Amygdala (tissue), 56 donors: ENCODE measurements around the gene OLIG1.

Experiments used
- DNase-seq, 56 donors: peaks; one replicate each; lab custom pipeline; 2025; lab: John Stamatoyannopoulos, UW

Gene OLIG1

GRCh38 chr21:33080776-33081175 lies 10.8 kb downstream of the OLIG1 start:
- DNase-seq = no peak

GRCh38 chr21:33088384-33088783 lies 18.4 kb downstream of the OLIG1 start:
- DNase-seq = peak in 1 of 56 donors; percentile 24

GRCh38 chr21:33089395-33090119 lies 19.6 kb downstream of the OLIG1 start:
- DNase-seq = peak in 1 of 56 donors; percentile 54

GRCh38 chr21:33096426-33096825 lies 26.5 kb downstream of the OLIG1 start:
- DNase-seq = no peak

- no peak for DNase-seq
Measured at GRCh38 chr21:33099131-33099530, 29.2 kb downstream of the OLIG1 start.

GRCh38 chr21:33101300-33101911 lies 31.5 kb downstream of the OLIG1 start:
- no peak for DNase-seq

- no peak for DNase-seq
Measured at GRCh38 chr21:33105088-33105487, 35.1 kb downstream of the OLIG1 start.

GRCh38 chr21:33108228-33108627 lies 38.3 kb downstream of the OLIG1 start:
- no peak for DNase-seq

- peak in 6 of 56 donors; percentile 8 to 44 (median 16) for DNase-seq
Measured at GRCh38 chr21:33109574-33110339, 39.8 kb downstream of the OLIG1 start.

- DNase-seq = no peak
Measured at GRCh38 chr21:33110340-33110715, 40.4 kb downstream of the OLIG1 start.

- no peak for DNase-seq
Measured at GRCh38 chr21:33111577-33111976, 41.6 kb downstream of the OLIG1 start.

GRCh38 chr21:33112151-33112550 lies 42.2 kb downstream of the OLIG1 start:
- DNase-seq = no peak

GRCh38 chr21:33112681-33113080 lies 42.7 kb downstream of the OLIG1 start:
- DNase-seq = no peak

GRCh38 chr21:33113131-33113530 lies 43.2 kb downstream of the OLIG1 start:
- DNase-seq = no peak

- no peak for DNase-seq
Measured at GRCh38 chr21:33114276-33114675, 44.3 kb downstream of the OLIG1 start.

- DNase-seq = peak in 54 of 56 donors; percentile 34 to 86 (median 69)
Measured at GRCh38 chr21:33115631-33116510, 45.9 kb downstream of the OLIG1 start.

GRCh38 chr21:33116676-33117075 lies 46.7 kb downstream of the OLIG1 start:
- DNase-seq = peak in 18 of 56 donors; percentile 11 to 67 (median 37)

- peak in 52 of 56 donors; percentile 8 to 90 (median 65) for DNase-seq
Measured at GRCh38 chr21:33117101-33117888, 47.4 kb downstream of the OLIG1 start.
